ENCODE data around the gene PLXDC1. TPM values are rescaled to one million over a fixed set of nuclear protein-coding genes. Genes with fewer than 3 reads are reported as not detected.

Gene PLXDC1
- total RNA-seq, 2 donors from 2014 or later: 4.6 to 9.3 TPM

DNA sequence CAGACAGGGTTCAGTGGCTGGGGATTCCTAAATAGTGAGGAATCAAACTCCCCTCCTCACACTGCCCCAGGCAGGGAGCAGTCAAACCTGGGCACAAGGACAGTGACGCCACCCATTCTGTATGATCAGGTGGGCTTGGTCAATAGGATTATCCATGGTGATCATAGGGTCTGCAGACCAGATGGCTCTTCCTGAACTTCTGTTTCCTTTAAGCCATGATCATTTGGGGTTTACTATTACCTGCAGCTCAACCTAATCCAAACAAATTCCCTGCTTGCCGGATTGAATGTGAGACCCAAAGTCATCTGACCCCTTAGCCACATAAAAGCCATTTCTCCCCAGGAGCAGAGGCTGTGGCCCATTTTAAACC is 54.3 kb downstream of the PLXDC1 start:
- DNase-seq (ENCODE audit: low spot score): no peak
- TF ChIP-seq, protein P1, sequence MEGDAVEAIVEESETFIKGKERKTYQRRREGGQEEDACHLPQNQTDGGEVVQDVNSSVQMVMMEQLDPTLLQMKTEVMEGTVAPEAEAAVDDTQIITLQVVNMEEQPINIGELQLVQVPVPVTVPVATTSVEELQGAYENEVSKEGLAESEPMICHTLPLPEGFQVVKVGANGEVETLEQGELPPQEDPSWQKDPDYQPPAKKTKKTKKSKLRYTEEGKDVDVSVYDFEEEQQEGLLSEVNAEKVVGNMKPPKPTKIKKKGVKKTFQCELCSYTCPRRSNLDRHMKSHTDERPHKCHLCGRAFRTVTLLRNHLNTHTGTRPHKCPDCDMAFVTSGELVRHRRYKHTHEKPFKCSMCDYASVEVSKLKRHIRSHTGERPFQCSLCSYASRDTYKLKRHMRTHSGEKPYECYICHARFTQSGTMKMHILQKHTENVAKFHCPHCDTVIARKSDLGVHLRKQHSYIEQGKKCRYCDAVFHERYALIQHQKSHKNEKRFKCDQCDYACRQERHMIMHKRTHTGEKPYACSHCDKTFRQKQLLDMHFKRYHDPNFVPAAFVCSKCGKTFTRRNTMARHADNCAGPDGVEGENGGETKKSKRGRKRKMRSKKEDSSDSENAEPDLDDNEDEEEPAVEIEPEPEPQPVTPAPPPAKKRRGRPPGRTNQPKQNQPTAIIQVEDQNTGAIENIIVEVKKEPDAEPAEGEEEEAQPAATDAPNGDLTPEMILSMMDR (IDR thresholded peaks at IDR 0.05): no peak
- no peaks in the 10 kb centered on the region for H3K36me3 ChIP-seq
- peaks cover 0 to 48% of the 10 kb centered on the region in 2 donors for H3K4me1 ChIP-seq
- H3K4me3 ChIP-seq: no peak overlapping the region
- peak overlapping the region in 1 of 2 donors; percentile 66 for H3K27ac ChIP-seq
- H3K9me3 ChIP-seq: no peaks in the 10 kb centered on the region
- H3K27me3 ChIP-seq: no peaks in the 10 kb centered on the region

DNA sequence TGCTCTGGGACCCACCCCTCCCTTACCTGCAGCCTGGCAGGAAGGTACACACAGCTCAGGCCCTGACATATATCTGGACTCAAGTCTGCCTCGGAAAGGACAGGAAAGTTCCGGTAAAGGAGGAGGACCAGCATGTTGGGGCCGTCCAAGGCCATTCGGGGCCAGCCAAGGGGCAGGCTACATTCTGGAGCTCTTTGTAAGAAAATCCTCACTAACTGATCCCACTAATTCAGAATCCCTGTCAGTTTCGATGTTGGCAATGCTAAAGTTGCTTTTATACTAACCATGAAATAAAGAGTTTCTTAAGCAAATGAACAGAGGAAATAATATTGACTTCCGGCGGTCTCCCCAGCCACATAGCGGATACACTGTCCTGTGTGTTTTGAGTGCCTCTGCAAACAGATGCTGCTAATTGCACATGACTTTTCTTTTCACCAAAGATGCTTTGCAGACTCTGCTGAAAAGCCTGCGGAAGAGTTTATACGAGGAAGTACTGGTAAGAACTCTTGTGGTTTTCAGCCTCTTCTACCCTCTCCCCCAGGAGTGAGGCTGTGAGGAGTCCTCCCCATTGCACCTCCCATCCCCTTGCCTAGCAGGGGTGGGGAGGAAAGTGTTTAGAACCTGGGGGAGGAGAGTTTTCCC is 54.8 kb downstream of the PLXDC1 start:
- DNase-seq (ENCODE audit: low spot score): no peak
- TF ChIP-seq, protein P1 (IDR thresholded peaks at IDR 0.05): no peak
- Histone ChIP-seq H3K27me3 (no peaks in the 10 kb centered on the region), H3K9me3 (no peaks in the 10 kb centered on the region), H3K4me3 (no peak overlapping the region), H3K36me3 (no peaks in the 10 kb centered on the region), H3K4me1 (peaks cover 0 to 48% of the 10 kb centered on the region in 2 donors), H3K27ac (peak overlapping the region; percentile 56 to 66)

DNA sequence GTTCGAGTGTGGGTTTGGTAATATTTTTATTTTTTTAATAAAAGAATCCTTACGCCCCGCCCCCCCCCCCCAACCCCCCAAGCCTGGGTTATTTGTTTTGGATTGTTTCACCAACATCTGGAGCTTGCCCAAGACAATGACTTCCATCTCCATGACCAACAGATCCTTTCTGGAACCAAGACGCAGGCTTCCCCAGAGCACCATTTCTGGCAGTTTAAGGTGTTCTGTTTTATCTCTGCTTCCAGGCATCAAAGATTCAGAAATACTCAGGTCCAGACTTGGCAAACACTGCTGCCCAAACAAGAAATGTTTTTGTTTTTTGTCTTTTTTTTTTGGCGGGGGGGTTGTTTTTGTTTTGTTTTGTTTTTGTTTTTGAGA is 56.1 kb downstream of the PLXDC1 start:
- H3K4me1 ChIP-seq: peaks cover 0 to 55% of the 10 kb centered on the region in 2 donors
- H3K9me3 ChIP-seq: no peaks in the 10 kb centered on the region
- TF ChIP-seq, protein P1 (IDR thresholded peaks at IDR 0.05): no peak
- peak overlapping the region; percentile 48 to 66 for H3K27ac ChIP-seq
- H3K4me3 ChIP-seq: no peak overlapping the region
- no peak for DNase-seq (ENCODE audit: low spot score)
- no peaks in the 10 kb centered on the region for H3K27me3 ChIP-seq
- H3K36me3 ChIP-seq: no peaks in the 10 kb centered on the region

DNA sequence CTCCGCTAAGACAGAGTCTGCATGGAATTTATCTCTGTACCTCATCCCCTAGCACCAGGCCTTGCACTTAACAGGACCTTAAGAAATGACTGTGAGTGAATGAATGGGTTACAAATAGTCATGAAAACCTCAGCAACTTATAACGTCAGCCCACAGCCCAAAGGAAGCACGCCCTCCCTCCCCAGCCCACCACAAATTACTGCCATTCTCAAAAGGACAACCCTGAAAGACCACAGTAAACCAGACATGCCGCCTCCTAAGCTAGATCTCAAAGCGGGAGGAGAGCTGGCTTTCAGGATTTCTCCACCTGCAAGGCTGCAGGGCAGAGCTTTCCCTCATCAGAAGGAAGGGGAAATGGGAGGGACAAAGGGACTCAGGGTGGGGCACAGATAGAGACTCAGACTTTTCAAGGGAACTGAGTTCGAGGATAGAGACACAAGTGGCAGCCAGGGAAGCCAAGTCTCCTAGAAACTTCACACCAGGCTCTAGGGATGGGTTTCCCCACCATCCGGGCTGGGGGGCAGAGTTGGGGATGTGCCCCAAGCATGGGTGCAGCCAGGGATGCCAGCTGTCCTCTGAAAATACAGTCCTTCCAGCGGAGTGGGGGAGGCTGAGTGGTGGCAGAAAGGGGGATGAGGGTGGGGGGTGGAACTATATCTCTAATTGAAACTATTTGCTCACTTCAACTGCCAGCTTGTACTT is 56.7 kb downstream of the PLXDC1 start:
- Histone ChIP-seq H3K27ac (peak overlapping the region; percentile 48 to 66), H3K4me1 (peaks cover 0 to 49% of the 10 kb centered on the region in 2 donors)

DNA sequence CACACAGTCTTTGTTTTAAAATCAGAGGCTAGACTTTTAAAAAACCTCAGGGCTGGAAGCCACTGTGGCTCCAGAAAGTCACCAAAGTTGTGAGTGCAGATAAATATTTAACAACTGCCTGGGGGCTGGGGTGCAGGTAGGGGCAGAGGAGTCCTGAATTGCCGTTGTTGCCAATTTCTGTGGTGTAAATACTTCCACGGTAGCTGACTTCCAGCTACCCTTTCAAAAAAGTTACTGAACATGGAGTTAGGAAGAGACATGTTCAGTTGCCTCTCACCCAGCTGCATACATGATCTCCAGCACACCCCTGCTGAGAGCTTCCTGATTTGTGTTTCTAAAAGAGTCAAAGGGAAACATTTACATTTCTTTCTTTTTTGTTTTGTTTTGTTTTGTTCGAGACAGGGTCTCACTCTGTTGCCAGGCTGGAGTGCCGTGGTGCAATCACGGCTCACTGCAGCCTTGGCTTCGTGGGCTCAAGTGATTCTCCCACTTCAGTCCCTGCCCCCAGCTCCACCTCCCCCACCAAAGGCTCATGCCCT is 58.7 kb downstream of the PLXDC1 start:
- H3K4me1 ChIP-seq: peaks cover 0 to 37% of the 10 kb centered on the region in 2 donors
- no peak for DNase-seq (ENCODE audit: low spot score)
- no peak overlapping the region for H3K4me3 ChIP-seq
- no peaks in the 10 kb centered on the region for H3K36me3 ChIP-seq
- no peaks in the 10 kb centered on the region for H3K9me3 ChIP-seq
- TF ChIP-seq, protein P1 (IDR thresholded peaks at IDR 0.05): no peak
- no peaks in the 10 kb centered on the region for H3K27me3 ChIP-seq
- H3K27ac ChIP-seq: no peak overlapping the region

More for the DNA sequence above, 56.7 kb downstream of the PLXDC1 start:
- H3K36me3 ChIP-seq: no peaks in the 10 kb centered on the region
- H3K27me3 ChIP-seq: no peaks in the 10 kb centered on the region
- H3K4me3 ChIP-seq: no peak overlapping the region
- H3K9me3 ChIP-seq: no peaks in the 10 kb centered on the region
- DNase-seq (ENCODE audit: low spot score): no peak
- TF ChIP-seq, protein P1 (IDR thresholded peaks at IDR 0.05): no peak
